ENCODE data around the gene CASP1.

CASP1 gene

GRCh38 chr11:104992781-104993180 lies 42.2 kb downstream of the CASP1 start:
- DNase-seq (ENCODE audit: low spot score in 2 of 2): no peak
- no peaks in the 10 kb centered on the region for H3K9me3 Mint-ChIP-seq
- no peaks in the 10 kb centered on the region for H3K36me3 Mint-ChIP-seq
- H3K4me3 Mint-ChIP-seq: no peak overlapping the region
- no peaks in the 10 kb centered on the region for H3K27me3 Mint-ChIP-seq
- no peak for ATAC-seq (ENCODE audit: low read depth)
- no peak overlapping the region for H3K27ac Mint-ChIP-seq
- H3K4me1 Mint-ChIP-seq: peaks cover 5% of the 10 kb centered on the region

- H3K36me3 Mint-ChIP-seq: no peaks in the 10 kb centered on the region
- H3K27ac Mint-ChIP-seq: no peak overlapping the region
- ATAC-seq (ENCODE audit: low read depth): no peak
- H3K27me3 Mint-ChIP-seq: no peaks in the 10 kb centered on the region
- peaks cover 5% of the 10 kb centered on the region for H3K4me1 Mint-ChIP-seq
- DNase-seq (ENCODE audit: low spot score in 2 of 2): no peak
- peaks cover 2% of the 10 kb centered on the region for H3K9me3 Mint-ChIP-seq
- no peak overlapping the region for H3K4me3 Mint-ChIP-seq
Observed at GRCh38 chr11:104991994-104992393, 43.0 kb downstream of the CASP1 start.

GRCh38 chr11:104984808-104985207 lies 50.1 kb downstream of the CASP1 start:
- ATAC-seq (ENCODE audit: low read depth) (no peak), DNase-seq (ENCODE audit: low spot score in 2 of 2) (no peak)
- H3K9me3 Mint-ChIP-seq: peaks cover 2% of the 10 kb centered on the region
- H3K27me3 Mint-ChIP-seq: no peaks in the 10 kb centered on the region
- no peak overlapping the region for H3K27ac Mint-ChIP-seq
- no peaks in the 10 kb centered on the region for H3K4me1 Mint-ChIP-seq
- H3K4me3 Mint-ChIP-seq: no peak overlapping the region
- H3K36me3 Mint-ChIP-seq: no peaks in the 10 kb centered on the region

- H3K27ac Mint-ChIP-seq: no peak overlapping the region
- peaks cover 3% of the 10 kb centered on the region for H3K4me1 Mint-ChIP-seq
- no peaks in the 10 kb centered on the region for H3K9me3 Mint-ChIP-seq
- no peak overlapping the region for H3K4me3 Mint-ChIP-seq
- ATAC-seq (ENCODE audit: low read depth): no peak
- no peaks in the 10 kb centered on the region for H3K27me3 Mint-ChIP-seq
- H3K36me3 Mint-ChIP-seq: no peaks in the 10 kb centered on the region
- no peak for DNase-seq (ENCODE audit: low spot score in 2 of 2)
Observed at GRCh38 chr11:104979839-104980238, 55.1 kb downstream of the CASP1 start.
